DLD1 (cell line): ENCODE measurements around the gene LIM2.

Experiments used
- in situ Hi-C: cut with HindIII; loops from 2 replicates; pipeline ENCODE4 v1.10.0; 2017; ENCODE audit warnings: low sequenced_read_pairs

Gene LIM2

DNA sequence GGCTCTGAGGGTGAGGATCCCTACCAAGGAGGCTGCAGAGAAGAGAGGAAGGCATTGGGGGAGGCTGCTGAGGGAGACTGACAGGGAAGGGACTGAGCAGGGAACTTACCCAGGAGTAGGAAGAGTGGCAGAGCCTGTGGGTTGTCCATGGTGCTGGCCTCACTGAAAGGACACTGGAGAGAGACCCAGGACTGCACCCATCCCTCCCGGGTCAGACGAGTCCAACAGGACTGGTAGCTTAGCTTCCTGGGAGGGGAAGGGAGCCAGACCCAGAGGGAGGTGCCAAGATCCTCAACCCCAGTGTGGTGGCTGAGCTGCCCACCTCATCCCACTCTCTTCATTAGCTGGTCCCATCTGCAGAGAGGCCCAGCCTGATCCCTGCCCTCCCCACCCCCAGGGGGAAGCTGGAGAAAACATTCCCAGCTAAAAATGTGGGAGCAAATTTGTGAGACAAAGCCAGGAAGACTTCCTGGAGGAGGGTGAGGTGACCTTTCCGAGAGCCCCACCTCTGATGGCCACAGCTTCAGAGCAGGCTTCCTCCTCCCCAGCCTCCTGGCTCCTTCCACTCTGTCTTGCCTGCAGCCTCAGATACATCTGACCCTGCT is 45.7 kb downstream of the LIM2 start, which contains the start of gene VSIG10L:
TSS of gene VSIG10L (minus strand) at position 164 of the 605 bp plus-strand sequence. CDS start at position 149, 15 bp downstream.
- in situ Hi-C loops, result no loop called here

GRCh38 chr19:51341066-51341465 is 46.7 kb downstream of the LIM2 start:
- in situ Hi-C loops, result no loop called here

DNA sequence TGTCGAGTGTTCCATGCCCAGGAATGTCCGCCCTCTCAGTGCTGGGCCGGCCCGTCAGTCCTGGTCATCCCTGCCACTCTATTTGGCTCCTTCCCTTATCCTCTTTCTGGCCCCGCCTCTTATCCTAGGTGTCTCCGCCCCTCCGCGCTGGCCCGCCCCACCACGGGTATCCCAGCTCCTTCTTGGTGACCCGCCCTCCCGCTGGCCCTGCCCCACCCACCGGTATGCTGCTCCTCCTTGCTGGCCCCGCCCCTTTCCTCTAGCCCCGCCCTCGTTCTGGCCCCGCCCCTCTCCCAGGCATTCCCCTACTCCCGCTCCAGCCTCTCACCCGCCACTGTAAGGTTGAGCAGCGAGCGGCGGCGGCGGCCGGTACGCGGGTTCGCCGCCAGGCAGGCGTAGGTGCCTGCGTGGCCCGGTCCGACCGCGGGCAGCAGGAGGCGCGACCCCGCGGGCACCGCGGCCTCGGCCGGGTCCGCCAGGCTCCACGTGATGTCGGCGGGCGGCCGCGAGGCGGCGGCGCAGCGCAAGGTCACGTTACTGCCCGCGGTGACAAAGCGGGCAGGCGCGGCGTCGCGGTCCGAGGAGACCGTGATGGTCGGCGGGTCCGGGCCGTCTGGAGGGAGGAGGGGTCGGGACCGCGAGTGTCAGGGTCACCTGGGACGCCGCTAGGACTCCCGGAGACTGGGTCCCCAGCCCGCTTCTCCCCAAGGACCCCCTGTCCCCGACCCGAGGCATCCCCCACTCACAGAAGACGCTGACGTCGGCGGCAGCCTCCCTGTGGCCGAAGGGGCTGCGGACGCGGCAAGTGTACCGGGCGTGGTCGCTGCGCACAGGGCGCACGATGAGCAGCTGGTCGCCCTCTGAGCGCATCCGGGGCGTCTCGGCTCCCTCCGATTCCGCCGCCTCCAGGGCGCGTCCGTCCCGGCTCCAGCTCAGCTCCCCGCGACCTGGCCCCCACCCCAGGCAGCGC is 47.8 kb downstream of the LIM2 start:
- in situ Hi-C loops, result no loop called here

GRCh38 chr19:51339313-51339686 is 48.5 kb downstream of the LIM2 start:
- in situ Hi-C loops, result no loop called here

DNA sequence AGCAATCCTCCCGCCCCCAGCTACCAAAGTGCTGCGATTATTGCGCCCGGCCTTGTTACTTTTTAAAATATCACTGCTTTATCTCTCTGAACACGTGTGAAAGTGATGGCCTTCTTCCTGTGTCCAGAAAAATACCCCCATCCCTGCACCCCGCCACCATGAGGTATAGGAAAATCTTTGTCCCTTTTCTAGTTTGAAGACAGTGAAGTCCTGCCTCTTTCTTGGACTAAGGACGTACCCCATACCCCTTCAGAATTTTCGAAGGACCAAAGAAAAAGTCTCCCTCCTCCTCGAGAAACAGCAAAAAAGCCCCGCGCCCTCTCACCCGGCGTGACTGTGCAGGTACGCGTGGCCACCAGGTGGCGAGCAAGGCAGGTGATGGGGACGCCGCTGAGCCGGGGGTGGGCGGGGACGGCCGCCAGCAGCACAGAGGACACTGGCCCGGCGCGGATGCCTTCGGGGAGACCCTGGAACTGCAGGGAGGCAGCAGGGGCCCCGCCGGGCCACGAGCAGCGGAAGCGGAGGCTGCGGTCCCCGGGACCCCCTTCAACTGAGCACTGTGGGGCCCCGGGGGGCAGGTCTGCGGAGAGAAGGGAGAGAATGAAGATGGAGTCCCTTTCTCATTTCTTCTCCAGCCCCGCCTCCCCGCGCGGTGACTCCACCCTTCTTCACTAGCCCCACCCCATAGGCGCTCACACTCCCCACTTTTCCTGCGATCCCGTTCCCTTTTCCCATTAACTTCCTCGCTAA is 49.0 kb downstream of the LIM2 start:
- in situ Hi-C loops, result no loop called here

DNA sequence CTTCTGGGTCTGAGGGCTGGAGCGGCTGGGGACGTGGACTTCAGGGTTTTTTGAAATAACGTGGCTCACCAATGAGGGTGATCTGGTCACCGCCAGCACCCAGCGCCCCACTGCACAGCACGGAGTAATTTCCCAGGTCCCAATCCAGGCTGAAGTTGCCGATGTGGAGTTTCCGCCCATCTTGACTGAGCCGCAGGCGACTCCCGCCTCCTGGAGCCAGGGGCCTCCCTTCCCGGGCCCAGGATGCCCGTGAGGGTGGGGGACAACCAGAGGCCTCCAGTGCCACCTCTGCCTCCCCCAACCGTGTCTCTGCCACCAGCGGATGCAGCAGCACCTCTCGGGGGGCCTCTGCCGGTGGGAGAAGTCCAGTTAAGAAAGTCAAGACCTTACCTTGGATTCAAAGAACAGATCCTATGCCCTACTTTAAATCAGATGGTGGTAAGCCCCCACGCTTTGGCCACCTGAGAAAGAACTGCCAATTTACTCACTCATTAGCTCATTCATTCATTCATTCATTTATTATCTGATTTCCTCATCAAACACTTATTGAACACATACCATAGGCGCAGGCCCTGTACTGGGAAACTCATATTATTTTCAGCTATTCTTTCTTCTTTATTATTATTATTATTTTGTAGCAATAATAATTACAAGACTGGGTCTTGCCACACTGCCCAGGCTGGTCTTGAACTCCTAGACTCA is 49.8 kb downstream of the LIM2 start:
- in situ Hi-C loops, result no loop called here

DNA sequence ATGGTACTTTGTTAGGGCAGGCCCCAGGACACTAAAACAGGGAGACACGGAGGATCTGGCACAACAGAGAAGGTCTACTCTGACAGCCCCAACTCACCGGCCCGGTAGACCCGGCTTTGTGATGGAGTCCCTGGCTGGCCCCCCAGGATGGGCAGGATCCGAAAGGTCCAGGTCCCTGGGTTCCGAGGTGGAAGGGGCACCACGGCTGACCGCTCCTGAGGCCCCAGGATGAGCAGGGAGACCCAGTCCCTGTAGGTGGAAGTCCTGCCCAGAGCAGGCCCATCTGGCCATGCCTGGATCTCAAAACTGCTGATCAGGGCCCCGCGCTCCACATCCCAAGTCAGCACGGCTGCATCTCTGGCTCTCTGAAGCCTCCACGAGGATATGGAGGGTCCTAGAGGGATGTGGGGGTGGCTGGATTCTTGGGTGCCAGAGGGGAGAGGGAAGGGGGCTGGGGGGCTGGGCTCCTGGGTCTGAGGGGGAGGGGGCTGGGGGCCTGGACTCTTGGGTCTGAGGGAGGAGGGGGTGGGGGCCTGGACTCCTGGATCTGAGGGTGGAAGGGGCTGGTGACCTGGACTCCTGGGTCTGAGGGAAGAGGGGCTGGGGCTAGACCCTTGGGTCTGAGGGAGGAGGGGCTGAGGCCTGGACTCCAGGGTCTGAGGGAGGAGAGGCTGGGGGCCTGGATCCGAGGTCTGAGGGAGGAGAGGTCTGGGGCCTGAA is 50.5 kb downstream of the LIM2 start:
- in situ Hi-C loops, result no loop called here

DNA sequence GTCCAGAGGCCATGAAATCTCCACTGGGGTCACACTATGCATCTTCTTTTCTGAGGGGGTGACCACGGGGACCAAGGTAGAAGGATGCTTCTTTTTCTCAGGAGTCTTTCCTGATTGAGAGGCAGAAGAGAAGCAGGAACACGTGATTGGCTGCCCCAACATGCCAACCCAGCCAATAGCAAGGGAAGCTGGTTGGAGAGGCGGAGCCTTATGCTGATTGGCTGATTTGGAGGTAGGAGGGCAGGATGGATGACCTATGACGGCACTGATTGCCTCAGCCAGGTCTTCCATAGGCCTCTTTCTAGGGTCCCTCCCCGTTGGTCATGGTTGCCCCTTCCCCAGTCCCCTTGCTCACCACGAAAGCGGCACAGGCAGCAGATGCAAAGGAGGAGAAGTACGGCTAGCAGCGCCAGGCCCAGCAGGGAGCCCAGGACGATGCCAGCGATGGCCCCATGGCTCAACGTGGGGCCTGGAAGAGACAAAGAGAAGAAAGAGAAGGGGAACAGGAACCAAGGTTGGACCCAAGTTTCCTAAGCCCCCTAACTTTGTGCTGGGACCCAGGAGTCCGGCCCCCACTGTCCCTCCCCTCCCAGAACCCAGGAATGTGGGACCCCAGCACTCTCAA is 53.8 kb downstream of the LIM2 start:
- in situ Hi-C loops, result no loop called here

DNA sequence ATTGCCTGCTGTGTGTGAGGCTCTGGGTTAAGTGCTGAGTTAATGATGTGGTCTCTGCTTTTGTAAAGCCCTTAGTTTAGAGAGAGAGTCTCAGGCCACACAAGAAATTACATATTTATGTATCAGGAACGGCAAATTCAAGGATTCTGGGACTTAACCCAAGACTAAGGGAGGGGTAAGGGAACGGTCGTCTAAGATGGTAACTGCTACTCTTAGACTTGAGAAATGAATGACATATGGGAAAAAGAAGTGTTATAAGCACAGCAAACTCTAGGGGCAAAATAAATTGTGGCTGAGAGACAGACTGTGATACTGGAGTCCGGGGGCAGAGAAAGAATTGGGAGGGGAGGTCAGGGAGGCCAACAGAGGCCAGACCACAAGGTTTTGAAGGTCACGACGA is 56.1 kb downstream of the LIM2 start:
- in situ Hi-C loops, result no loop called here

GRCh38 chr19:51331193-51331592 is 56.6 kb downstream of the LIM2 start:
- in situ Hi-C loops, result no loop called here

DNA sequence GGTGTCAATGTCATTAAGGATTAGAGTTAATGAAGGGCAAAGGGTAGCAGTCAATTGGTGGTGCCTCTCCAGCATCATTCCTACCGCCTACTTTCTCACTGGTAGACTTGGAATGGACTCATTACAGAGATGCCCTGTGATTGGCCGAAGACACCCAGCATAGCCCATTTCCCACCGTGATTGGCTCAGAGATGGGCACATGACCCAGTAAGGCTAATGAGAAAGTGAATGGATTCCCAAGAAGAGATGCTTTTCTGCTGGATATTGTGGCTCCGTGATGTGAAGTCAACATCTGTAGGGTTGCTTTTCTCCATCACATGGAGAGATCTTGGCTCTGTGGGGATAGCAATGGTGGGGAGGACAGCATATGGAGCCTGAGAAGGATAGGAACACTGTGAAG is 57.4 kb downstream of the LIM2 start:
- in situ Hi-C loops, result no loop called here
